GM06990 (cell line): ENCODE results near the gene DRAM1.
"Not testable (repeated sequence)": the region's sequence is repeated elsewhere in the genome, so short reads cannot be mapped to it uniquely, and the experiment has no call there.

Experiments used
- DNase-seq: peaks from one replicate; pipeline ENCODE4 v3.0.0-alpha.2; 2011; ENCODE audit not compliant: insufficient read length; ENCODE audit errors: extremely low read depth
- H3K27me3 ChIP-seq: replicated peaks from 2 replicates; pipeline ENCODE4 v1.6.0; 2011; ENCODE audit warnings: low read length; ENCODE audit not compliant: control insufficient read depth, insufficient read depth
- H3K36me3 ChIP-seq: 2 replicates; pipeline ENCODE4 v1.5.1; 2011; ENCODE audit warnings: low read length; ENCODE audit not compliant: control insufficient read depth, insufficient read depth
- H3K4me3 ChIP-seq: replicated peaks from 2 replicates; pipeline ENCODE4 v1.5.1; 2011; ENCODE audit warnings: low read depth, mild to moderate bottlenecking, control low read depth, low read length
- CTCF ChIP-seq: IDR thresholded peaks from 2 replicates; pipeline ENCODE4 v1.5.1; 2011; ENCODE audit warnings: low read length, control low read depth, mild to moderate bottlenecking, inconsistent platforms; ENCODE audit not compliant: insufficient read depth, poor library complexity, severe bottlenecking

Gene DRAM1

GRCh38 chr12:101878243-101878821, 952 bp downstream of the DRAM1 start:
- H3K4me3 ChIP-seq: peak overlapping the region; percentile 99
- no peaks in the 10 kb centered on the region for H3K27me3 ChIP-seq
- no peak for DNase-seq
- no peak for TF ChIP-seq CTCF
- H3K36me3 ChIP-seq: peaks cover 1% of the 10 kb centered on the region

GRCh38 chr12:101880769-101881168, 3.4 kb downstream of the DRAM1 start:
- TF ChIP-seq CTCF: no peak
- peaks cover 1% of the 10 kb centered on the region for H3K36me3 ChIP-seq
- H3K27me3 ChIP-seq: no peaks in the 10 kb centered on the region
- DNase-seq: no peak
- H3K4me3 ChIP-seq: peak overlapping the region; percentile 18; the same call in 1 of the 2 replicates

- DNase-seq: no peak
- Histone ChIP-seq H3K4me3 (no peak overlapping the region), H3K27me3 (no peaks in the 10 kb centered on the region), H3K36me3 (peaks cover 1% of the 10 kb centered on the region)
- TF ChIP-seq CTCF: no peak
These were observed 3.8 kb downstream of the DRAM1 start for GRCh38 chr12:101881228-101881627.

- H3K36me3 ChIP-seq: peaks cover 1% of the 10 kb centered on the region
- no peak overlapping the region for H3K4me3 ChIP-seq
- no peak for TF ChIP-seq CTCF
- no peaks in the 10 kb centered on the region for H3K27me3 ChIP-seq
- no peak for DNase-seq
These were observed 6.8 kb downstream of the DRAM1 start for GRCh38 chr12:101884174-101884573.

GRCh38 chr12:101884781-101885340, 7.5 kb downstream of the DRAM1 start:
- H3K36me3 ChIP-seq, H3K27me3 ChIP-seq, H3K4me3 ChIP-seq, DNase-seq: not testable (repeated sequence)

- no peak for DNase-seq
- Histone ChIP-seq H3K36me3 (peaks cover 1% of the 10 kb centered on the region; the same call in 1 of the 2 replicates), H3K4me3 (no peak overlapping the region), H3K27me3 (no peaks in the 10 kb centered on the region)
- TF ChIP-seq CTCF: no peak
These were observed 8.7 kb downstream of the DRAM1 start for GRCh38 chr12:101885912-101886561.
